ENCODE results near the gene PCDHA1.

DNA sequence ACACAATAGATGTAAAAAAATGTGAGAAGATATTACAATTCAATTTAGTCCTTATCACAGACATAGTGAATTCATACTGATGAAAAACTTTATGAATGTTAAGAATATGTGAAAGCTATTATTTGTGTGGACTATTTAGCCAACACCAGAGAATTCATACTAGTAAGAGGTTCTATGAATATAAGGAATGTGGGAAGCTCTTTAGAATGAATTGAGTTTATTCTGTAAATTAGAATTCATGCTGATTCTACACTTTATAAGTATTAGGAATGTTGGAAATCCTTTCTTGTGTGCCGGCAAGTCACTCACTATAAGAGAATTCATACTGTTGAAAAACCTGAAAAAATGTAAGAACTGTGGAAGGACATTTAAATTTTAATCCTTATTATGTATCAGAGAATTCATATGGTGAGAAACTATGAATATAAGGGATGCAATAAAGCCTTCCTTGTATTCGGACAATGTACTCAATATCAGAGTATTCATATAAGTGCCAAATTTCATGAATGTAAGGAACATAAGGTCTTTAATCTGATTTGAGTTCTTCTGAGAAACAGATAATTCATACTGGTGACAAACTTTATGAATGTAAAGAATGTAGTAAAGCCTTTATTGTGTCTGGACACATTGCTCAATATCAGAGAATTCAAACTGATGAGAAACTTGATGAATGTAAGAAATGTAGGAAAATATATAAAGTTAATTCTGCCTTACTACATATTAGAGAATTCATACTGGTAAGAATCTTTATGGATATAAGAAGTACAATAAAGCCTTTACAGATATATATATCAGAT, 21.6 kb upstream of the PCDHA1 start:
- TF ChIP-seq FOS (IDR thresholded peaks at IDR 0.05; ENCODE audit: extremely low read depth, insufficient read length) (no peak), KAT7 (CRISPR knock-in tag; IDR thresholded peaks at IDR 0.05; ENCODE audit: borderline replicate concordance) (no peak), MTA1 (IDR thresholded peaks at IDR 0.05; ENCODE audit: borderline replicate concordance) (no peak), NFRKB (IDR thresholded peaks at IDR 0.05; ENCODE audit: low read depth) (no peak), MAFF (IDR thresholded peaks at IDR 0.05; ENCODE audit: low read length) (no peak), BDP1 (IDR thresholded peaks at IDR 0.05; ENCODE audit: insufficient read depth, insufficient read length) (no peak), TEAD2 (tag; IDR thresholded peaks at IDR 0.05) (no peak), NFYB (IDR thresholded peaks at IDR 0.05; ENCODE audit: extremely low read depth, insufficient read length) (no peak), ELF4 (CRISPR knock-in tag; IDR thresholded peaks at IDR 0.05) (no peak)
- TF ChIP-seq, protein P1, sequence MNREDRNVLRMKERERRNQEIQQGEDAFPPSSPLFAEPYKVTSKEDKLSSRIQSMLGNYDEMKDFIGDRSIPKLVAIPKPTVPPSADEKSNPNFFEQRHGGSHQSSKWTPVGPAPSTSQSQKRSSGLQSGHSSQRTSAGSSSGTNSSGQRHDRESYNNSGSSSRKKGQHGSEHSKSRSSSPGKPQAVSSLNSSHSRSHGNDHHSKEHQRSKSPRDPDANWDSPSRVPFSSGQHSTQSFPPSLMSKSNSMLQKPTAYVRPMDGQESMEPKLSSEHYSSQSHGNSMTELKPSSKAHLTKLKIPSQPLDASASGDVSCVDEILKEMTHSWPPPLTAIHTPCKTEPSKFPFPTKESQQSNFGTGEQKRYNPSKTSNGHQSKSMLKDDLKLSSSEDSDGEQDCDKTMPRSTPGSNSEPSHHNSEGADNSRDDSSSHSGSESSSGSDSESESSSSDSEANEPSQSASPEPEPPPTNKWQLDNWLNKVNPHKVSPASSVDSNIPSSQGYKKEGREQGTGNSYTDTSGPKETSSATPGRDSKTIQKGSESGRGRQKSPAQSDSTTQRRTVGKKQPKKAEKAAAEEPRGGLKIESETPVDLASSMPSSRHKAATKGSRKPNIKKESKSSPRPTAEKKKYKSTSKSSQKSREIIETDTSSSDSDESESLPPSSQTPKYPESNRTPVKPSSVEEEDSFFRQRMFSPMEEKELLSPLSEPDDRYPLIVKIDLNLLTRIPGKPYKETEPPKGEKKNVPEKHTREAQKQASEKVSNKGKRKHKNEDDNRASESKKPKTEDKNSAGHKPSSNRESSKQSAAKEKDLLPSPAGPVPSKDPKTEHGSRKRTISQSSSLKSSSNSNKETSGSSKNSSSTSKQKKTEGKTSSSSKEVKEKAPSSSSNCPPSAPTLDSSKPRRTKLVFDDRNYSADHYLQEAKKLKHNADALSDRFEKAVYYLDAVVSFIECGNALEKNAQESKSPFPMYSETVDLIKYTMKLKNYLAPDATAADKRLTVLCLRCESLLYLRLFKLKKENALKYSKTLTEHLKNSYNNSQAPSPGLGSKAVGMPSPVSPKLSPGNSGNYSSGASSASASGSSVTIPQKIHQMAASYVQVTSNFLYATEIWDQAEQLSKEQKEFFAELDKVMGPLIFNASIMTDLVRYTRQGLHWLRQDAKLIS (CRISPR knock-in tag; IDR thresholded peaks at IDR 0.05), result no peak
- TF ChIP-seq, protein P2, sequence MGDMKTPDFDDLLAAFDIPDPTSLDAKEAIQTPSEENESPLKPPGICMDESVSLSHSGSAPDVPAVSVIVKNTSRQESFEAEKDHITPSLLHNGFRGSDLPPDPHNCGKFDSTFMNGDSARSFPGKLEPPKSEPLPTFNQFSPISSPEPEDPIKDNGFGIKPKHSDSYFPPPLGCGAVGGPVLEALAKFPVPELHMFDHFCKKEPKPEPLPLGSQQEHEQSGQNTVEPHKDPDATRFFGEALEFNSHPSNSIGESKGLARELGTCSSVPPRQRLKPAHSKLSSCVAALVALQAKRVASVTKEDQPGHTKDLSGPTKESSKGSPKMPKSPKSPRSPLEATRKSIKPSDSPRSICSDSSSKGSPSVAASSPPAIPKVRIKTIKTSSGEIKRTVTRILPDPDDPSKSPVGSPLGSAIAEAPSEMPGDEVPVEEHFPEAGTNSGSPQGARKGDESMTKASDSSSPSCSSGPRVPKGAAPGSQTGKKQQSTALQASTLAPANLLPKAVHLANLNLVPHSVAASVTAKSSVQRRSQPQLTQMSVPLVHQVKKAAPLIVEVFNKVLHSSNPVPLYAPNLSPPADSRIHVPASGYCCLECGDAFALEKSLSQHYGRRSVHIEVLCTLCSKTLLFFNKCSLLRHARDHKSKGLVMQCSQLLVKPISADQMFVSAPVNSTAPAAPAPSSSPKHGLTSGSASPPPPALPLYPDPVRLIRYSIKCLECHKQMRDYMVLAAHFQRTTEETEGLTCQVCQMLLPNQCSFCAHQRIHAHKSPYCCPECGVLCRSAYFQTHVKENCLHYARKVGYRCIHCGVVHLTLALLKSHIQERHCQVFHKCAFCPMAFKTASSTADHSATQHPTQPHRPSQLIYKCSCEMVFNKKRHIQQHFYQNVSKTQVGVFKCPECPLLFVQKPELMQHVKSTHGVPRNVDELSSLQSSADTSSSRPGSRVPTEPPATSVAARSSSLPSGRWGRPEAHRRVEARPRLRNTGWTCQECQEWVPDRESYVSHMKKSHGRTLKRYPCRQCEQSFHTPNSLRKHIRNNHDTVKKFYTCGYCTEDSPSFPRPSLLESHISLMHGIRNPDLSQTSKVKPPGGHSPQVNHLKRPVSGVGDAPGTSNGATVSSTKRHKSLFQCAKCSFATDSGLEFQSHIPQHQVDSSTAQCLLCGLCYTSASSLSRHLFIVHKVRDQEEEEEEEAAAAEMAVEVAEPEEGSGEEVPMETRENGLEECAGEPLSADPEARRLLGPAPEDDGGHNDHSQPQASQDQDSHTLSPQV (IDR thresholded peaks at IDR 0.05), result no peak
- TF ChIP-seq, protein P3, sequence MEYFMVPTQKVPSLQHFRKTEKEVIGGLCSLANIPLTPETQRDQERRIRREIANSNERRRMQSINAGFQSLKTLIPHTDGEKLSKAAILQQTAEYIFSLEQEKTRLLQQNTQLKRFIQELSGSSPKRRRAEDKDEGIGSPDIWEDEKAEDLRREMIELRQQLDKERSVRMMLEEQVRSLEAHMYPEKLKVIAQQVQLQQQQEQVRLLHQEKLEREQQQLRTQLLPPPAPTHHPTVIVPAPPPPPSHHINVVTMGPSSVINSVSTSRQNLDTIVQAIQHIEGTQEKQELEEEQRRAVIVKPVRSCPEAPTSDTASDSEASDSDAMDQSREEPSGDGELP (CRISPR knock-in tag; IDR thresholded peaks at IDR 0.05; ENCODE audit: borderline replicate concordance), result no peak

Measured in K562 (cell line).